CD4-positive, alpha-beta T cell treated with Interleukin-17A for 4 hours (primary cell): Measurements from ENCODE around the gene PLLP.
"Not testable (repeated sequence)": the region's sequence is repeated elsewhere in the genome, so short reads cannot be mapped to it uniquely, and the experiment has no call there.

Experiments used
- DNase-seq: peaks from one replicate; pipeline ENCODE4 v3.0.0-alpha.2; 2020; ENCODE audit warnings: mixed read lengths

The PLLP gene

GRCh38 chr16:57301126-57301817, 16.8 kb upstream of the PLLP start:
- DNase-seq = no peak

- DNase-seq = peak; percentile 97
Observed at GRCh38 chr16:57300387-57301125, 16.1 kb upstream of the PLLP start.

- peak; percentile 80 for DNase-seq
Observed at GRCh38 chr16:57299719-57300386, 15.4 kb upstream of the PLLP start.

GRCh38 chr16:57299009-57299718, 14.7 kb upstream of the PLLP start:
- DNase-seq = peak; percentile 54

- peak; percentile 66 for DNase-seq
Observed at GRCh38 chr16:57297856-57298255, 13.4 kb upstream of the PLLP start.

GRCh38 chr16:57289391-57290257, 5.2 kb upstream of the PLLP start:
- DNase-seq = no peak

- no peak for DNase-seq
Observed at GRCh38 chr16:57285379-57285778, 907 bp upstream of the PLLP start.

GRCh38 chr16:57284952-57285363, 486 bp upstream of the PLLP start:
- no peak for DNase-seq

- no peak for DNase-seq
Observed at GRCh38 chr16:57283959-57284208, 588 bp downstream of the PLLP start.

GRCh38 chr16:57283214-57283958, 1.1 kb downstream of the PLLP start:
- DNase-seq = no peak

- DNase-seq = no peak
Observed at GRCh38 chr16:57282510-57283213, 1.8 kb downstream of the PLLP start.

GRCh38 chr16:57281791-57282190, 2.7 kb downstream of the PLLP start:
- peak; percentile 2 for DNase-seq

GRCh38 chr16:57279780-57280638, 4.5 kb downstream of the PLLP start:
- no peak for DNase-seq

- no peak for DNase-seq
Observed at GRCh38 chr16:57278494-57278893, 6.0 kb downstream of the PLLP start.

- peak; percentile 84 for DNase-seq
Observed at GRCh38 chr16:57277586-57277985, 6.9 kb downstream of the PLLP start.

- peak; percentile 1 for DNase-seq
Observed at GRCh38 chr16:57276596-57276995, 7.9 kb downstream of the PLLP start.

GRCh38 chr16:57275946-57276345, 8.5 kb downstream of the PLLP start:
- not testable (repeated sequence) for DNase-seq

GRCh38 chr16:57273826-57274225, 10.6 kb downstream of the PLLP start:
- no peak for DNase-seq

- DNase-seq = no peak
Observed at GRCh38 chr16:57273359-57273758, 11.1 kb downstream of the PLLP start.

- DNase-seq = no peak
Observed at GRCh38 chr16:57271867-57272495, 12.5 kb downstream of the PLLP start.
